Endothelial cell of umbilical vein (primary cell): ENCODE results near the gene NLE1.

Source experiments
- CTCF ChIP-seq, 2 donors: IDR thresholded peaks; 1 replicate in 1 of 2; 2 replicates in 1 of 2; pipeline ENCODE4 v1.5.1; 2011; ENCODE audit warnings: low read length in 2 of 2, mild to moderate bottlenecking in 2 of 2, moderate library complexity in 2 of 2, control low read depth in 1 of 2, inconsistent platforms in 1 of 2, low read depth in 1 of 2; ENCODE audit not compliant: insufficient read depth in 1 of 2; ENCODE audit errors: extremely low read depth in 1 of 2
- EZH2 ChIP-seq: IDR thresholded peaks from 2 replicates; pipeline ENCODE4 v1.6.1; 2012; ENCODE audit warnings: borderline replicate concordance, low read depth, mild to moderate bottlenecking, moderate library complexity, low read length, inconsistent platforms; ENCODE audit not compliant: severe bottlenecking
- FOS ChIP-seq: IDR thresholded peaks from 2 replicates; pipeline ENCODE4 v1.6.1; 2011; ENCODE audit warnings: mild to moderate bottlenecking, low read length, moderate library complexity, borderline replicate concordance; ENCODE audit not compliant: insufficient read depth
- JUN ChIP-seq: IDR thresholded peaks from 2 replicates; pipeline ENCODE4 v1.6.1; 2011; ENCODE audit warnings: borderline replicate concordance, low read depth; ENCODE audit not compliant: insufficient read length, insufficient read depth
- MYC ChIP-seq: IDR thresholded peaks from one replicate; pipeline ENCODE4 v1.6.1; 2011; ENCODE audit warnings: mild to moderate bottlenecking, low read depth, low read length
- POLR2A ChIP-seq: IDR thresholded peaks from 2 replicates; pipeline ENCODE4 v1.6.1; 2012; ENCODE audit warnings: low read depth, mild to moderate bottlenecking, control low read depth, low read length
- POLR2AphosphoS5 ChIP-seq: IDR thresholded peaks from 2 replicates; pipeline ENCODE4 v1.6.1; 2012; ENCODE audit warnings: low read depth, mild to moderate bottlenecking, control low read depth, low read length, moderate library complexity; ENCODE audit not compliant: insufficient read depth

GRCh38 chr17:35080536-35080935 is 61.6 kb downstream of the NLE1 start:
- TF ChIP-seq CTCF (IDR thresholded peaks at IDR 0.05; ENCODE audit: extremely low read depth in 1 of 2, insufficient read depth in 1 of 2, low read depth in 1 of 2, low read length in 2 of 2): no peak
- TF ChIP-seq EZH2: no peak
- no peak for TF ChIP-seq POLR2A
- no peak for TF ChIP-seq POLR2AphosphoS5
- no peak for TF ChIP-seq MYC
- TF ChIP-seq JUN: no peak
- TF ChIP-seq FOS: no peak
